ENCODE results near the gene NEXN. TPM values are rescaled to one million over a fixed set of nuclear protein-coding genes. Genes with fewer than 3 reads are reported as not detected.
A peak's percentile ranks its signal among the peaks of the same experiment; 100 is the strongest.

NEXN gene
- total RNA-seq, 2 experiments from 2014 or later, result not detected

DNA sequence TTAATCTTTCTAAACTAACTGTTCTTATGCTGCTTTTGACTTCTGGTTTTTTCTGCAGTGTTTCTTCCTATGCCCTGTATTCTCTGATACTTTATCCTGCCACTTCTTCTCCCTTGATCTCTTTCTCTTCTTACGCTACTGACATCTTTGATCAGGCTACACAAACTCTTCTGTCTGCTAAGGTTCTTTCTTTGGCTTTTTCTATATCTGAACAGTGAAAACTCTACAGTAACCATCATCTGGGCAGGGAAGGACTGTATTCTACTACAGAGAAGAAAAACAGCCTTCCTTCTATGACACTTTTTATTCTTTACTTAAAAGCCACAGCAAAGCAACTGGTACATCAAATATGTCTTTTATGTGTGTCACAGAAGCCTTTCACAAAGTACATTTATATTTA lies 7.4 kb upstream of the NEXN start:
- no peaks in the 10 kb centered on the region for H3K4me1 ChIP-seq (ENCODE audit: insufficient read depth, low read length, poor library complexity, severe bottlenecking)
- H3K4me3 ChIP-seq (ENCODE audit: low read depth, low read length, poor library complexity, severe bottlenecking), result no peak overlapping the region
- no peaks in the 10 kb centered on the region for H3K36me3 ChIP-seq (ENCODE audit: insufficient read depth, low read length)
- DNase-seq (ENCODE audit: low spot score), result no peak
- no peaks in the 10 kb centered on the region for H3K9me2 ChIP-seq (ENCODE audit: insufficient read depth, low read length)
- no TSS peak for BruUV-seq (replicated peaks)
- ChIA-PET POLR2A (no interaction called here), CTCF (ENCODE audit: unreplicated experiment) (no interaction called here)
- H3K79me2 ChIP-seq (ENCODE audit: insufficient read depth, low read depth, low read length), result no peaks in the 10 kb centered on the region
- H2AFZ ChIP-seq (ENCODE audit: low read length), result no peak overlapping the region
- no peak overlapping the region for H3K27ac ChIP-seq (ENCODE audit: low read depth, low read length, poor library complexity, severe bottlenecking)
- H3K4me2 ChIP-seq (ENCODE audit: low read length), result no peak overlapping the region
- no peaks in the 10 kb centered on the region for H4K20me1 ChIP-seq (ENCODE audit: insufficient read depth, low read length)
- H3K9me3 ChIP-seq (ENCODE audit: low read length), result no peaks in the 10 kb centered on the region
- intact Hi-C loops (cut with micrococcal nuclease; ENCODE audit: unreplicated experiment), result no loop called here
- TF ChIP-seq CTCF (conservative IDR thresholded peaks at IDR 0.05; ENCODE audit: low read length) (no peak), EZH2phosphoT487 (IDR thresholded peaks at IDR 0.05; ENCODE audit: borderline replicate concordance, low read depth, low read length) (no peak)

DNA sequence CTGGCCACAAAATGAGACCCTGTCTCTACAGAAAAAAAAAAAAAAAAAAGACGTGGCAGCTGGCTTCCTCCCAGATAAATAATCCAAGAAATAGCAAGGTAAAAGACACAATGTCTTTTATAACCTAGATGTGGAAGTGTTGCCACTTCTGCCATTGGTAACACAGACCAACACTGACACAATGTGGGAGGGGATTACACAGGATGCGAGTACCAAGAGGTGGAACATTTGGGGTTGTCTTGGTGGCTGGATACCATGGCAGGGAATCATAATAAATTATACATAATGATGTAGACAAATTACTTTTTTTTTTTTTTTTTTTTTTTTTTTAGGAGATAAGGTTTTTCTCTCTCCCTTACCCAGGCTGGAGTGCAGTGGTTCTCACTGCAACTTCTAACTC lies 6.0 kb upstream of the NEXN start:
- intact Hi-C loops (cut with micrococcal nuclease; ENCODE audit: unreplicated experiment), result no loop called here
- Histone ChIP-seq H3K4me1 (ENCODE audit: insufficient read depth, low read length, poor library complexity, severe bottlenecking) (no peaks in the 10 kb centered on the region), H3K4me3 (ENCODE audit: low read depth, low read length, poor library complexity, severe bottlenecking) (no peak overlapping the region), H3K9me2 (ENCODE audit: insufficient read depth, low read length) (no peaks in the 10 kb centered on the region), H3K27ac (ENCODE audit: low read depth, low read length, poor library complexity, severe bottlenecking) (no peak overlapping the region), H3K36me3 (ENCODE audit: insufficient read depth, low read length) (no peaks in the 10 kb centered on the region), H3K79me2 (ENCODE audit: insufficient read depth, low read depth, low read length) (no peaks in the 10 kb centered on the region), H4K20me1 (ENCODE audit: insufficient read depth, low read length) (no peaks in the 10 kb centered on the region), H3K4me2 (ENCODE audit: low read length) (no peak overlapping the region), H2AFZ (ENCODE audit: low read length) (no peak overlapping the region), H3K9me3 (ENCODE audit: low read length) (no peaks in the 10 kb centered on the region)
- ChIA-PET CTCF (ENCODE audit: unreplicated experiment) (no interaction called here), POLR2A (interaction anchor here (0.7 kb wide), 1 partner anchor 561 kb away, joined by 4 read pairs; no protein-coding TSS in a partner anchor)
- DNase-seq (ENCODE audit: low spot score), result no peak
- BruUV-seq (replicated peaks), result no TSS peak
- no peak for TF ChIP-seq CTCF (conservative IDR thresholded peaks at IDR 0.05; ENCODE audit: low read length)
- no peak for TF ChIP-seq EZH2phosphoT487 (IDR thresholded peaks at IDR 0.05; ENCODE audit: borderline replicate concordance, low read depth, low read length)

DNA sequence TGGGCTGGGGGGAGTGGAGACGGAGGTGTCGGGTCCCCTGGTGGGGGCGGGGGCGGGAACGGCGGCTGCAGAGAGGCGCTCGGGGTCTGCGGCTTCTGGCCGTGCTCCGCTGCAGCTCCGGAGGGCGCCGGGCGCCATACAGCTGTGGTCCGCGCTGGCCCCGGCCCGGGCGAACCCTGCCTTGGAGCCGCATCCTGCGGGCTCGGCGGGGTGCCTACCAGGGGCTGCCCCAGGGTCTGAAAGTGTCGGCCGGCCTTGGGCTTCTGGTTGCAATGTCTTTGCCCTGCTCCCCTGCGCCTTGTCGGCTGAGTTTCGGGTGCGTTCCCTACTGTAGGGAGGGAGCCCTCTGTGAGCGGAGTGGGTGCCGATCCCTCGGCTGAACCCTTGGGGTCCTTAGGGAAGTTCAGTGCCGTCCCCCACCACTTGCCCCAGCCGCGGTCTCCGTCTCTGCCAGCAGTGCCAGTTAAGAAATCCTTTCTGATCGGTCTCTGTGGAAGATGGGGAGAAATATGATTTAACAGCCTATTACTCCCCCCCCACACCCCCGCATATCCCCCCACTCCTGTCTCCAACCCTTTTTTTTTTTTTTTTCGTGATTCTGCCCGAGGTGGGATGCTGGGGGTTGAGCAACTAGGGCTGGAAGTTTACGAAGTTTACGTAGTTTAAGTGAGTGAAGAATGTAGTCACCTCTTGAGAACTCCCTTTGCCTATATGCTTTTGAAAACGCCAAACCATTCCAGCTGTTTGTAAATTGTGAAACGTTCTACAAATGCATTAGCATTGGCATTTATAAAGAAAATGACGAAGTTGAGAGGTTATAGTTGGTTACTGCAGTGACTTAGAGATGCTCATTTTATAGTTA lies 588 bp downstream of the NEXN start:
- Histone ChIP-seq H2AFZ (ENCODE audit: low read length) (no peak overlapping the region), H3K9me3 (ENCODE audit: low read length) (no peaks in the 10 kb centered on the region), H3K4me1 (ENCODE audit: insufficient read depth, low read length, poor library complexity, severe bottlenecking) (no peaks in the 10 kb centered on the region), H3K27ac (ENCODE audit: low read depth, low read length, poor library complexity, severe bottlenecking) (no peak overlapping the region), H3K36me3 (ENCODE audit: insufficient read depth, low read length) (no peaks in the 10 kb centered on the region), H4K20me1 (ENCODE audit: insufficient read depth, low read length) (no peaks in the 10 kb centered on the region), H3K4me3 (ENCODE audit: low read depth, low read length, poor library complexity, severe bottlenecking) (no peak overlapping the region), H3K4me2 (ENCODE audit: low read length) (peak overlapping the region; percentile 44; the same call in 1 of the 2 replicates), H3K9me2 (ENCODE audit: insufficient read depth, low read length) (no peaks in the 10 kb centered on the region), H3K79me2 (ENCODE audit: insufficient read depth, low read depth, low read length) (no peaks in the 10 kb centered on the region)
- DNase-seq (ENCODE audit: low spot score), result no peak
- TF ChIP-seq EZH2phosphoT487 (IDR thresholded peaks at IDR 0.05; ENCODE audit: borderline replicate concordance, low read depth, low read length) (no peak), CTCF (conservative IDR thresholded peaks at IDR 0.05; ENCODE audit: low read length) (no peak)
- intact Hi-C loops (cut with micrococcal nuclease; ENCODE audit: unreplicated experiment), result no loop called here
- ChIA-PET POLR2A (no interaction called here), CTCF (ENCODE audit: unreplicated experiment) (no interaction called here)
- no TSS peak for BruUV-seq (replicated peaks)

All from OCI-LY7 (cell line).